ENCODE measurements around the gene PACRG.

DNA sequence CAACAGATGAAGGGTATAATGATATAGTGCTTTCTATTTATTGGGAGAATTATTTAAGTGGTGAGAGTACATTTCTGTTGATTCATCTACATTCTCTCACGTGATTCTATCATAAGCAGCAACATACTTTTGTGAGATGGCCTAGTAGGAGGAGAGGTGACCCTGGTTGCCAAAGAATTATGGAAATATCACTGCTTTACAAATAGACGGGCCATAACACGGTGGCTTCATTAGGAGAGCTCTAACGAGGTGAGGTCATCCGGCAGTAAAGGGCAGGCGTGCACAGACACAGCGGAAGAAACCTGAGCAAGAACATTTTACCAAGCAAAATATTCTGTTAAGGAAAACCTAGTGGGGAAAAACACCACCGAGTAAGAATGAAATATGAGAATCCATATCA lies 349.4 kb downstream of the PACRG start:
- TF ChIP-seq, protein P1, sequence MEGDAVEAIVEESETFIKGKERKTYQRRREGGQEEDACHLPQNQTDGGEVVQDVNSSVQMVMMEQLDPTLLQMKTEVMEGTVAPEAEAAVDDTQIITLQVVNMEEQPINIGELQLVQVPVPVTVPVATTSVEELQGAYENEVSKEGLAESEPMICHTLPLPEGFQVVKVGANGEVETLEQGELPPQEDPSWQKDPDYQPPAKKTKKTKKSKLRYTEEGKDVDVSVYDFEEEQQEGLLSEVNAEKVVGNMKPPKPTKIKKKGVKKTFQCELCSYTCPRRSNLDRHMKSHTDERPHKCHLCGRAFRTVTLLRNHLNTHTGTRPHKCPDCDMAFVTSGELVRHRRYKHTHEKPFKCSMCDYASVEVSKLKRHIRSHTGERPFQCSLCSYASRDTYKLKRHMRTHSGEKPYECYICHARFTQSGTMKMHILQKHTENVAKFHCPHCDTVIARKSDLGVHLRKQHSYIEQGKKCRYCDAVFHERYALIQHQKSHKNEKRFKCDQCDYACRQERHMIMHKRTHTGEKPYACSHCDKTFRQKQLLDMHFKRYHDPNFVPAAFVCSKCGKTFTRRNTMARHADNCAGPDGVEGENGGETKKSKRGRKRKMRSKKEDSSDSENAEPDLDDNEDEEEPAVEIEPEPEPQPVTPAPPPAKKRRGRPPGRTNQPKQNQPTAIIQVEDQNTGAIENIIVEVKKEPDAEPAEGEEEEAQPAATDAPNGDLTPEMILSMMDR (optimal IDR thresholded peaks at IDR 0.05 in 1 of 3, IDR thresholded peaks at IDR 0.05 in 1 of 3, conservative IDR thresholded peaks at IDR 0.05 in 1 of 3; ENCODE audit: extremely low read depth in 1 of 3, insufficient read depth in 2 of 3, low read length in 3 of 3) = no peak
- TF ChIP-seq EZH2 (IDR thresholded peaks at IDR 0.05; ENCODE audit: low read length) = no peak
